GM21367 (cell line): ENCODE results near the gene ATP8A2.

Source experiments
- ATAC-seq: cut with Tn5 transposase; IDR thresholded peaks from one replicate; pipeline ENCODE4 v1.9.1; 2021; ENCODE audit not compliant: unreplicated experiment

ATP8A2 gene

GRCh38 chr13:26022538-26023292 is 650.9 kb downstream of the ATP8A2 start:
- no peak for ATAC-seq

GRCh38 chr13:26024558-26024957 is 652.8 kb downstream of the ATP8A2 start:
- ATAC-seq: no peak

- no peak for ATAC-seq
Observed at GRCh38 chr13:26025196-26025595, 653.4 kb downstream of the ATP8A2 start.

GRCh38 chr13:26025771-26026170 is 654.0 kb downstream of the ATP8A2 start:
- ATAC-seq: no peak

GRCh38 chr13:26026211-26026610 is 654.4 kb downstream of the ATP8A2 start:
- no peak for ATAC-seq

- no peak for ATAC-seq
Observed at GRCh38 chr13:26029581-26030136, 657.9 kb downstream of the ATP8A2 start.

- ATAC-seq: no peak
Observed at GRCh38 chr13:26030331-26030730, 658.6 kb downstream of the ATP8A2 start.

- no peak for ATAC-seq
Observed at GRCh38 chr13:26034018-26034417, 662.2 kb downstream of the ATP8A2 start.

GRCh38 chr13:26036383-26036782 is 664.6 kb downstream of the ATP8A2 start:
- ATAC-seq: no peak

GRCh38 chr13:26037302-26037701 is 665.5 kb downstream of the ATP8A2 start:
- ATAC-seq: no peak

- no peak for ATAC-seq
Observed at GRCh38 chr13:26038931-26039475, 667.2 kb downstream of the ATP8A2 start.

- no peak for ATAC-seq
Observed at GRCh38 chr13:26041444-26041843, 669.7 kb downstream of the ATP8A2 start.

GRCh38 chr13:26042785-26043184 is 671.0 kb downstream of the ATP8A2 start:
- no peak for ATAC-seq

- no peak for ATAC-seq
Observed at GRCh38 chr13:26045142-26045541, 673.4 kb downstream of the ATP8A2 start.

GRCh38 chr13:26046639-26047038 is 674.9 kb downstream of the ATP8A2 start:
- ATAC-seq: no peak

GRCh38 chr13:26047040-26047439 is 675.3 kb downstream of the ATP8A2 start:
- ATAC-seq: no peak

GRCh38 chr13:26048741-26049140 is 677.0 kb downstream of the ATP8A2 start:
- no peak for ATAC-seq

GRCh38 chr13:26050568-26051230 is 678.9 kb downstream of the ATP8A2 start:
- ATAC-seq: no peak

GRCh38 chr13:26051231-26051656 is 679.5 kb downstream of the ATP8A2 start:
- no peak for ATAC-seq

- no peak for ATAC-seq
Observed at GRCh38 chr13:26051657-26052311, 680.0 kb downstream of the ATP8A2 start, which contains the start of gene SHISA2. Gene SHISA2 (minus strand): TSS chr13:26052016. CDS start chr13:26050975, 1,041 bp downstream.

- no peak for ATAC-seq
Observed at GRCh38 chr13:26052337-26052736, 680.6 kb downstream of the ATP8A2 start.
